Measurements from ENCODE around the gene TBC1D3C.
"Not testable (repeated sequence)": the region's sequence is repeated elsewhere in the genome, so short reads cannot be mapped to it uniquely, and the experiment has no call there.

TBC1D3C gene
- long read RNA-seq, donor 1 = 0 reads
- long read RNA-seq, donor 2 = 0 reads
- long read RNA-seq, donor 3 = 0 reads
- long read RNA-seq, donor 4 = 0 reads
- long read RNA-seq, donor 5 = 0 reads
- long read RNA-seq, donor 6 = 0 reads
- long read RNA-seq, donor 7 = 0 reads
- long read RNA-seq, donor 8 = 0 reads

GRCh38 chr17:38068534-38068933 lies at the start of gene TBC1D3C:
Gene TBC1D3C (minus strand): TSS chr17:38068634. CDS start chr17:38067066, 1,568 bp downstream.
- DNase-seq = not testable (repeated sequence)

- not testable (repeated sequence) for DNase-seq
Observed at GRCh38 chr17:38099262-38099661, 30.8 kb upstream of the TBC1D3C start.

GRCh38 chr17:38094059-38094694 lies 25.7 kb upstream of the TBC1D3C start:
- not testable (repeated sequence) for DNase-seq

- not testable (repeated sequence) for DNase-seq
Observed at GRCh38 chr17:38088120-38088519, 19.7 kb upstream of the TBC1D3C start.

- DNase-seq = not testable (repeated sequence)
Observed at GRCh38 chr17:38087344-38087743, 18.9 kb upstream of the TBC1D3C start.

All from right kidney (tissue), 9 donors.